MG63 (cell line): Measurements from ENCODE around the gene RHBDF1. TPM values are rescaled to one million over a fixed set of nuclear protein-coding genes. Genes with fewer than 3 reads are reported as not detected.

ENCODE experiments used
- total RNA-seq: library from RNA; depleted of rRNA; stranded (reverse); fragments of >200 nt; shearing (Covaris generic); gene quantifications from 2 replicates; pipeline ENCODE4 v1.2.3, GENCODE V29; 2014; ENCODE audit warnings: low replicate concordance; rRNA removed

Gene RHBDF1
- total RNA-seq, 1 experiment from 2014 or later = 12.0 TPM

Other genes with a start within 250 kb of the RHBDF1 start
- gene POLR3K, start 19.0 kb downstream of the RHBDF1 start, total RNA-seq = 16.4 and 25.5 TPM in 2 replicates
- gene SNRNP25, start 18.8 kb downstream of the RHBDF1 start, total RNA-seq = 33.1 and 87.8 TPM in 2 replicates
- 126 and 258 TPM in 2 replicates for gene MPG, start 5.6 kb upstream of the RHBDF1 start, total RNA-seq
- 9.6 and 18.2 TPM in 2 replicates for gene NPRL3, start 66.0 kb upstream of the RHBDF1 start, total RNA-seq
- not detected in 2 replicates for gene HBZ, start 80.0 kb upstream of the RHBDF1 start, total RNA-seq
- gene HBM, start 93.3 kb upstream of the RHBDF1 start, total RNA-seq = not detected in 2 replicates
- not detected in 2 replicates for gene HBA2, start 100.2 kb upstream of the RHBDF1 start, total RNA-seq
- gene HBA1, start 104.0 kb upstream of the RHBDF1 start, total RNA-seq = not detected in 2 replicates
- not detected in 2 replicates for gene HBQ1, start 107.8 kb upstream of the RHBDF1 start, total RNA-seq
- 45.1 and 58.4 TPM in 2 replicates for gene LUC7L, start 156.8 kb upstream of the RHBDF1 start, total RNA-seq
- 65.6 and 106 TPM in 2 replicates for gene FAM234A, start 162.2 kb upstream of the RHBDF1 start, total RNA-seq
- gene RGS11, start 203.3 kb upstream of the RHBDF1 start, total RNA-seq = not detected in 2 replicates
- 5.9 TPM in 1 of 2 replicates, not detected in the other for gene ARHGDIG, start 208.0 kb upstream of the RHBDF1 start, total RNA-seq
- 3.1 TPM in 1 of 2 replicates, not detected in the other for gene PDIA2, start 210.5 kb upstream of the RHBDF1 start, total RNA-seq